Stimulated activated CD4-positive, alpha-beta T cell treated with anti-CD3 and anti-CD28 coated beads, Interleukin-4, amount 100 ng/mL, for 24 hours (primary cell): ENCODE measurements around the gene E2F8.
A peak's percentile ranks its signal among the peaks of the same experiment; 100 is the strongest.

Experiments
- DNase-seq: peaks from one replicate; pipeline ENCODE4 v3.0.0-alpha.2; 2020

E2F8 gene

DNA sequence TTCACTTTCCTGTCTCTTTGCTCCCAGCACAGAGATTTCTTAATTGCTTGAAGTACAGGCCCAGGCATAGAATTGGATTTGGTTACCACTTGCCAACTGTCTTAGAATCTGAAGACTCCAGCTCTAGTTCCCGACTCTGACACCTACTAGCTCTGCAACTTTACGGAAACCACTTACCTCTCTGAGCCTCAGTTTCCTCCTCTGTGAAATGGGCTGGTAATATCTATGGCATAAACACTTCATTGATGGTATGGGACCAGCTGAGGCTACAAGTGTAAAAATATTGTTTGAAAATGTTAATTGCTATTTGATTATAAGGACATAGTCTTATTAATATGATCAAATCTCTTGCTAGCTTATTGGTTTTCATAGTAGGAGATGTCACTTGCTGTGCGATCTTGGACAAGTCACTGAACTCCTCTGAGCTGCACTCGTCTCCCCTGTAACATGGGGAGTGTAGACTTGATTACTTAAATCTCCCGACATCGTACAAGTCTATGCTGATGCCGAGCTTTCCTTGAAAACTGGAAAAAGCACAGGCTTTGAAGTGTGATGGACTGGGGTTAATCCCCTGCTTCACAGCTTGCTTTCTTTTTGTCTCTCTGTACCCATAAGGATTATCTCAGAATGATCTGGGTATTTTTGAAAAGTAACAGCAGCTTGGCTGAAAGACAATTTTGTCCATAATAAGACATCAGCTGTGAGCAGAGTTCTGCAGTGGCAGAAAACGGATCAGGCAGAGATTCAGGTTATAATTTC is 11.8 kb upstream of the E2F8 start:
- DNase-seq = no peak

DNA sequence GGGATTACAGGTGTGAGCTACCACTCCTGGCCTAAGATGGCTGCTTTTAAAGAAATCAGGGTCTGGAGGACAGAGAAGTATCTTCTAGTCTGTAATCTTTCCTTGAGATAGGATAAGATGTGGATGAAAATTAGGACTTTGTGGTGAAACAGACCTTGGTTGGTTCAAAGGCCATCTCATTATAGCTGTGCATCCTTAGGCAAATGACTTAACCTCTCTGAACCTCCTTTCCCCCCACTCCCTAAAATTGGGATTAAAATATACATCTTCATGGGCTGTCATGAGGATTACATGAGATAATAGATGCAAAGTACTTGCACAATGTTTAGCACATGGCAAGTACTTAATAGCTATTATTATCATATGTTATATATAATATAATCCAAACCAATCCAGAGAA is 10.8 kb upstream of the E2F8 start:
- DNase-seq = no peak

DNA sequence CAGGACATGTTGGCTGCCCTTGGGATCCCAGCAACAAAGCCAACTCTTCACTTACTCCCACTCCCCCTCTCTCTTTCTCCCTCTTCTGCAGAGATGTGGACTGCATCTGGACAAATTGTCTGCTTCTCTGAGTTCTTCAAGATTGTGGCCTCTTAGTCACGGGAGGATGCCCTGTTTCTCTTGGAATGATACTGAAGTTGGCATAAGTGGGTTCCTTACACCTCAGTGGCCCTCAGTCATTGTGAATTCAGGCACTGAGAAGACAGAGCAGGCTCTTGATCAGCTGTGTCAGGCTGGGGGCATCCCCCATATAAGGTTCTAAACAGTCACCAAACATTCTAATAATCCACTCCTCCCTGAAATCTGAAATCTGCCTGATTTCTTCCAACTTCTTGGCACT is 6.1 kb upstream of the E2F8 start:
- DNase-seq = no peak

DNA sequence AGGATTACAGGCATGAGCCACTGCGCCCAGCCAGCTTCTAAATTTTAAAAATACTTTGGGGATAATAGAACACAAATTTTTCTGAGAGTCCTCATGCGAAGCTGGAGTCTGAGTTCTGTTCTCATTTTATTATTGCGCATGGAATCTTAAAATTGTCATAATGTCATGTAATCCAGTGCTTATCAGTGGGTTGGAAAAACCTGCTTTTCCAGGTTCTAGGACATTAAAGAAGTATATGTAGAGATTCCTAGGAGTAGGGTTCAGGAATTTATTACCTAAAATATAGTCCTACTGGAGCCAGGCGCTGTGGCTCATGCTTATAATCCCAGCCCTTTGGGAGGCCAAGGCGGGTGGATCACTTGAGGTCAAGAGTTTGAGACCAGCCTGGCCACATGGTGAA is 4.6 kb upstream of the E2F8 start:
- DNase-seq = no peak

DNA sequence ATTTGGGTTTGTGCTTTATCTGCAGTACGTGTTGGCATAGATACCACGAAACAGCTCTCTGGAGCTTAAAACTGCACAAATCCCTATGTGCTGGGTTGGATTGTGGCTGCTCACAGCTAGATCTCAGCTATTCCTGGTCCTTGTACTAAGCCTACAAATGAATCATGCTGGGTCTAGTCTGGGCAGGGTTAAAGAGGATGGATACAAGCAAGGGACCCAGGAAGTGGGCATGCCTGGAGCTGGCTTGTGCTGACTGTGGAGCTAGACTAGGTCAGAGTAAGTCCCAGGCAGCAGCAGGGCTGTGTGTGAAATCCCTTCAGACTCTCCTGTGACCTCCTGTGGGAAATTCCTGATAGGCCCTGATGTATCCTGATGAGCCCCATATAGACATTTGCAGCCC is 3.9 kb upstream of the E2F8 start:
- no peak for DNase-seq

DNA sequence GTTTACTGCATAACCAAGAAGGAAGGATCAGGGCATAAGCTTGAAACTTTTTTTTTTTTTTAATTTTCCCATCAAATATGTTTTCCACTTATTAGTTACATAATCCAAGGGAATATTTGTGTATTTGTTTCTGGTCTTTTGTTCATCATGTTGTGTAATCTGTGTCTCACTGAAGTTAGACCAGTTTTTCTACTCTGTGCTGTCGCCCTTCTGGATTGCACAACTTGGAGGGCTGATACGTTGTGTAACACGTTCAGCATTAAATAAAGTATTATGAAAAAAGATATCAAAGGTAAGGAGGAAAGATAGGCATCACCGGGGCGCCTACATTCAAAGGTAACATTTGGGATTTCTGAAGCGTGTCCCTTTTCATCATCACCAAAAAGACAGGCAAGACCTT is 3.3 kb upstream of the E2F8 start:
- DNase-seq = no peak

DNA sequence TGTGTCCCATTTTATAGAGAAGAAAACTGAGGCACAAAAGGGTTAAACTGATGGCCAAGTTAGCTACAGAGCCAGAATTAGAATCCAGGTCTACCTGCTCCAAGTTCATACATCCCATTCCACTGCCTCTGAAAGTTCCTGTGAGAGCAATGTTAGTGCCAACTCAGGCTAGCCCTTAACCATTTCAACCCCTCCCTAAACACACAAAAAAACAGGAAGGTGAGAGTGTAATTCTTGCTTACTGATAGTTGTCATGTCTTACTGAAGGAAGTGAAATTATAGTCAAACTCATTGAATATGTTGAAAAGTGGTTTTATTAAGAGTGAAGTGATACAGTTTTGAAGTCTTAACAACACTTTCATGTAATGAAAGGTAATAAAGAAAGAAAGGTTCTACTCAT is 2.9 kb upstream of the E2F8 start:
- DNase-seq = no peak

DNA sequence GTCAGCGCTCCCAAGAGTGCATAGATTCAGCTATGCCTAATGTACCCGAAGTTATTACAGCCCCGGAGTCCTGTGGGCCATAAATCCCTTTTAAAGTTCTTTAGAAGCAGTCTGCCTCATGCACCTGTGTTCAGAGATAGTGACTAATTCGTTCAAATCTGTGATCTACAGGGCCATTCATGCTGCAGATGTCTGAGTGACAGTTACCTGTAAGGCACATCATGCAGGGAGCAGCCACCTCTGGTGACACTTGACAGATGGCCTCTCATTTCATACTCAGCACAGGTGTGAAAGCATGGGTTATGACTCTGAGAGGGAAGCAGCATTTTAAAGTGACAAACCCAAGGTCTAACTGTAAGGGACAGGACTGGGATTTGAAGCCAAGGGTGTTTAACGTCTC is 2.4 kb upstream of the E2F8 start:
- DNase-seq = no peak

DNA sequence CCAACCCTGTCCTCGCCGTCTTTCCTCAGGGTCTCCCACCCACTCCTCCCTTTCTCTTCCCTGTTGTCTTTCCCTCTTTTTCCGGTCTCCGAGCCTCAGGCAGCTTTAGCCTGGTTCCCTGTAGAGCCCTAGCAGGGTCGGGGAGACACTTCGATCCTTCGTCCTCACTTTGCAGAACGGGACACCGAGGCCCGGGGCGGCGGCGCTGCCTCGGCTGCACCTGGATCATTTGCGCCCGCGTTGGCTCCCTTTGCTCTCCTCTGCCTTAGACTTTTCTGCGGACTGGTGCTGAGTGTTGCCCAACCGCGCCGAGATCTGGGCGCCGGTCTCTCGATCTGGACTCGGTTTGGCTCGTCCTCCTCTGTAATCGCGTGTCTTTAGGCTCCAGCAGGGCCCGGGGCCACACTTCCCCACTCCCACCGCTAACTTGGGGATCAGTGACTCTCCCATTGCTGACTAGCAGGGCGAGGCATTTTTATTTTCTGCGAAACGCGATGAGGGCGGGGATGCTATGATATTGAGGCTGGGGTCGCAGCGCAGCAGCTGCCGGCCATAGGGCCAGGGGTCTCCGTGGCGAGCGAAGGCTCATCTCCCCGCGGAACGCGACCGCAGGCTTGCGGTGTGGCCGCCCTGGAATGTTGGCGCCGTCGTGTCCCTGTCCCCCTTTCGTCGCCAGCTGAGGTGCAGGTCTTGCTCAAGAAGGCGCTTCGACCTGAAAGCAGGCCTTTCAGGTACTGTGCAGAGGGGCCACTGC is 1.6 kb upstream of the E2F8 start:
- no peak for DNase-seq

DNA sequence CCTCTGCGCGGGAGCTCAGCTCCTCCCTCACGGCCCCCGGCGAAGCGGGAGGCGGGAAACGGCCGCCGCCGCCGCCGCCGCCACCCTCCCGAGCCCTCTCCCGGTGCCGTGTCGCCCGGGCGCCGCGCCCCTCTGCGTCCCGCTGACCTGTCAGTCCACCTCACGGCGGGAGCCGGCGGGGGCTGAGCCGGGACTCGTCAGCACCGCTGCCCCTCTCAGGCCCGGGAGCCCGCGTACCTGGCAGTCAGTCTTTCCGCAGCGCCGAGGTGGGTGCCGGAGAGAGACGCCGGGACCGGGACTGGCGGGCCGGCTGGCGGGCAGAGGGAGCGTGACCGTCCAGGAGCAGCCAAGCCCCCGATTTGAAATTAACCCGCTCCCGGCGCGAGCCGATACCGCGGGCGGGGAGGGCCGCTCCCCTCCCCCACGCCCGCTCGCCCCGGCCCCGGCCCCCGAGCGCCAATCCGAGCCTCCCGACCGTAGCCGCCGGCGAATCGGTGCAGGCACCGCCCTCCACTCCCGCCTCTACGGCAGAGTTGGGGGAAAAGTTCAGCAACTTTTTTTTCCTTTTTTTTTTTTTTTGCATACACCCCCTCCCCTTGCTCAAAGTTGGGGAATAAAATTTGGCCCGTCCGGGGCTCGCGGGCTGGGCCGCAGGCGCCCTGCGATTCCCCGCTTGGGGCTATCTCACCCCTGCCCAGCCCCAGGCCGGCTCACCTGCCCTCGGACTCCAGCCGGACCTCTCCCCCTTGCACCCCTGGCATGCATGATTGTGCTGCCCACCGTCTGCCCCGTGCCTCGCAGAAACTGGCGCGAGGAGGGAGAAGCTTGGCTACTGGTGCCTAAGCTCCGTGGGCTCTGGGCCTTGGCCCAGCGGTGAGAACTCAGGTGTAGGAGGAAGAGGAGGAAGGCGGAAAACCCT is 774 bp upstream of the E2F8 start:
- peak; percentile 17 for DNase-seq

DNA sequence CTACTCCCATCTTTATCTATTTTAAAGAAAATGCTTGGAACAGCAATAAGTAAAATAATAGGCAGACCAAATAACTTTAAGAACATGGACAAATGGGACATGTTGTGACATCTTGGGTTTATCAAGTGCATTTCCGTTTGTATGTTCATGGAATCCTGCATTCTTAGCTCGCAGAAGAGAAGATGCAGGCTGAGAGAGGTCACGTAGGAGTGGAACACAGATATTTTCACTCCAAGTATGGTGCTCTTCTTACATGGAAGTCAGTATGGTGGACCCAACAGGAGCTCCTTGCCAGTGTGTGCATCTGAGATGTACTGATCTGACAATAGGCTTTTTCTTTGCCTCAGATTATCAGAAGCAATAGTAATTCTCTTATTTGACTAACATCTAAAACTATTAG is 1.7 kb downstream of the E2F8 start:
- DNase-seq = no peak

DNA sequence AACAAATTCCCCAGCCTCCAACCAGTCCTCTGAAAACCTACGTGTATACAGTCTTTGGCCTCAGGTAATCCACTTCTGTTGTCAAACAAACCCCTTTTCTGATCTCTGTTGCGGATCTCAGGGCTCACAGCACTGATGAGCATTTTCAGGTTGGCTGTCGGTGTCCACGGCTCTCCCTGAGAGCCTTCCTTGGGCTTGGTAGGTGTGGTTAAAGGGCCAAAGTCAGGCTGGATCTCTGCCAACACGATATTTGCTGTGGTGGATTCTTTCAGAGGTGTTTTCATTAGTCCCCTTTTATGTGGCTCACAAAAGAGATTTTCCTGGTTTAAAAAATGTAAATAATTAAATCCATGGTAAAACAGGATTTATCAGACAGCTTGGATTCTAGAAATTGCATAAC is 2.9 kb downstream of the E2F8 start:
- no peak for DNase-seq

DNA sequence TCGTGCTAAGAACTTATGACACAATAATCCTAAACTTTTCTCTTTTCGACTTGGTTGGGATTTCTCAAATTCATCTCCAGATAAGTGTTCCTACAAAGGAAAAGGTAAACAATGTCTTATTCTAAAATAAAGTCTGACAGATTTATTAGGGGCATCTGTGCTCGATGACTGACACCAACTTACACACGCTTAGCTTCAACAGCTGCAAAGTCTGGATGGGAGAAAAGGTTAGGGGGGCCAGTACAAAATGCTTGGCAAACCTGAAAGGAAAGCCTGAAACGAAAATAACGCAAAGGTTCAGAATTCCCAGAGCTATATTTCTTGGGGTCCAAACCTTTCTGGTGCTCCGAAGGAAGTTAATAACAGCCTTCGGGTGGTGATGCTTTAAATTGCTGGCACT is 3.4 kb downstream of the E2F8 start:
- DNase-seq = no peak

DNA sequence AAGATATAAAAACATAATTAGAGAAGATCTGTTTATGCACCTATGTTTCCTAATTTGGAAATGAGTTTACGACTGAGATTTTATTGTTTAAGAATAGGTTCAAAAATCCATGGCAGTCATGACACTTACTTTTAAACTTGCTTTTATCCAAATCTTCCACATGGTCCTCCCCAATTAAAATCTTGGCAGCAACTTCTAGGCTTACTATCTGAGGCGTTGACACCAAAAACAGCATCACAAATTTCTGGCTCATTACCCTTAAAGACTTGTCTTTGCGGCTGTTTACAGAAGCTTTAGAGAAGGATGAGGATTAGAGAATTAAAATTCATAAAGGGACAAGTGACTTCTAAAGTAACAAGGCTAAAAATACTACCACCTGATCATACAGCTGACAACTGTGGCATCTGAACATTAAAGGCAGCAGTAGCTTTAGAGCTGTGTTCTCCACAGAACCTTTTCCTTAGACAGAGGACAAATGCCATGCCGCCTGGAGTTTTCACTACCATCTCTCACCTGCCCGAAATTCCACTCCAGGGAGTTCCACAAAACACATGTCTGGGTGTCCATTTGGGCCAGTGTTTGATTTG is 6.4 kb downstream of the E2F8 start:
- no peak for DNase-seq

DNA sequence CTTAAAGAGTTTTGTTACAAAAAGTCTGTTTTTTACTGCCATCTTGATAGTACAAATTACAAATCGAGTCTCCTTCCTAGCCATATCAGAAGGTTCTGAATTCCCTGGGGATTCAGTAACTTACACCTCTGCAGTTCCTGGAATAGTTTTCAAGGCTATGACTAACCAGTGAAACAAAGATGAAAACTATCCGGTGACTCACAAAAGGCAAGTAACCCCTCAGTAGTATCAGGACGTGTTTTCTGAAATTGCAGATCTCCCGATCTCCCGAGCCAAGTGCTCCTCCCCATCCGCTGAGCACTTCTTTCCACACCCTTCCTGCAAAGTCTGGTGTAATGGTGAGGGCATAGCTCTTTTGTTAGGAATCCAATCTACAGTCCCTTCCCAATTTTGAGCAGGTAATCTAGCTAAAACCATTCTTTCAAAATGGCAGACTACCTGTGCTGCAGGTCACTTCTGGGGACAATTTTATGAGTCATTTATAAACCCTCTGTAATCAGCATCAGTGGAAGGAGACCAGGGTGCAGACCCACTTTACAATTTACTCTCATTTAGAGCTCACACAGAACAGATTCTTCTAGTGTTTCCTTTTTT is 7.7 kb downstream of the E2F8 start:
- DNase-seq = no peak

DNA sequence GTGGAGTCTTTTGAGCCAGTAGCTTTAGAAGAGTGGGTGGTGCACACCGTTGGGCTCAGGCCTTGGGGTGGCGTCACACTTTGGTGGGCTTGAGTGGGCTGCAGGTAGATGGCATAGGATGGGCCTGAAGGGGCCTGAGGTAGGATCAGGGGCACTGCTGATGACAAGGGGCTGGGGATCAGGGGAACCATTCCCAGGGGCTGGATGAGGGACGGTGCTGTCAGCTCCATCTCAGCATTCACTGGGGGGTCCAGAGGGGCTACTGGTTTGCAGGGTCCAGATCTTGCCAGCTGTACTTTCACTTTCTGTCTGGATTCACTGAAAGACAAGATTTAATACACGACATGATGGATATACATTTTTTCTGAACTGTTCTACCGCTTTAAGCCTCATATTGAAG is 11.1 kb downstream of the E2F8 start:
- no peak for DNase-seq

DNA sequence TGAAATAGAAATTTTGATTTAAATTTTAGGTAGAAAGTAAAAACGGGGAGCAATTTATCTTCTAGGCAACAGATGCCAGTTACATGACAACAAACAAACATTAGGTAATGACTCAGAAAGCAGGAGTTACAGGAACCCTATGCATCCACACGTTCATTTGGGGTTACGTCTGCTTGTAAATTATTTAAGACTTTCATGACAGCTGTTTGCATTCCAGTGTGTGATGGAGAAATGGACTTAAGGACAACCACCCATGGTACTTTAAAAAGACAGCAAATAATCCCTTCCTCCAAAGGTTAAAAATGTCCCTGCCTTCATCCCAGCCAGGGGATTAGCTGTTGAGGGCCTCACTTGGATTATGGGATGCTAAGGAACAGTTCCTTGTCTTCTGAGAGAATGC is 11.8 kb downstream of the E2F8 start:
- no peak for DNase-seq

DNA sequence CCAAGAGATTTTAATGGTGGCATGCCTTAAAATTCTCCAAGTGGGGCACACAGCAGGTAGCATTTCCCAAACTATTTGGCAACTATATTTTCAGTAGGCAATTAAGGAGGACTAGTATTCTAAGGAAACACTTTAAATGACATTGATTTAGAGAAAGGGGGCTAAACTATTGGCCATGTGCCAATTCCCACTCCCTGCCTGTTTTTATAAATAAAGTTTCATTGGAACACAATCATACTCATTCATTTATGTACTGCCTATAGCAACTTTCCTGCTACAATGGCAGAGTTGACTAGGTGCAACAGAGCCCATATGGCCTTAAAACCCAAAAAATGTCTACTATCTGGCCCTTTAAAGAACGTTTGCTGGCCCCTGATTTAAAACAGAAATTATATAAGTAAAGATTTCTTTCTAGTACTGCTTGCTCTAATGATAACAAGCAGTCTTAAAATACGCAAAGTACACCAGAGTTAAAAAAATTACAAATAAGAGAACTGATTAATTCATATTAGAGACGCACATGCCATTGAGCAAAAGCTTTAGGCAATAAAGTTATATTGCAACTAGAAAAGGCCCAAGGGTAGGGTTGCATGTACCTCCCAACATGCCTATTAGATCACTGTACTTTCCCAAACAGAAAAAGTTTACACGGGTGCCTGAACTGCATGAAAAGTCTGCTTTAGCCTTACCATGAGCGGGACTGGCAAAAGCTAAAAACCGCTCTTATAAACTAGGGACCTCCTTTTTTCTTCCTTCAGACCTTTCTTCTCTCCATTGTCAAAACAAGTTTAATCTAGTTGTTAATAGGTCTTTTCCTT is 14.2 kb downstream of the E2F8 start:
- DNase-seq = no peak

DNA sequence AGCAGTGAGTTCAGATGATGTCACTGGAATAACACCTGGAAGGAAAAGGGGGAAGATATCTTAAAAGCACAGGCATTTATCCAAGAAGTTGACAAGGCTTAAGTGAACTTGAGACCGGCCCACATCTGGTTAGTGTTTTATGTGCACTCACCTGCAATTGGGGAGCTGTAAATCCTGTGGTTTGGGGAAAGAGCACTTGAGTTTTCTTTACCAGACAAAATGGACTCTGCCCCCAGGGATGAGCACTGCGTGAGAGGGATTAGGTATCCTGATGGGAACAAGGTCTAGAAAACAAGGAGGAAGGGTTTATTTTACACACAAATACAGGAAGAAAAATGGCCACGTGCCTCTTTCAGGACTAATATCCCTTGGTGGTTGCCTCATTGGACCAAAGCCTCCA is 15.2 kb downstream of the E2F8 start:
- DNase-seq = no peak

DNA sequence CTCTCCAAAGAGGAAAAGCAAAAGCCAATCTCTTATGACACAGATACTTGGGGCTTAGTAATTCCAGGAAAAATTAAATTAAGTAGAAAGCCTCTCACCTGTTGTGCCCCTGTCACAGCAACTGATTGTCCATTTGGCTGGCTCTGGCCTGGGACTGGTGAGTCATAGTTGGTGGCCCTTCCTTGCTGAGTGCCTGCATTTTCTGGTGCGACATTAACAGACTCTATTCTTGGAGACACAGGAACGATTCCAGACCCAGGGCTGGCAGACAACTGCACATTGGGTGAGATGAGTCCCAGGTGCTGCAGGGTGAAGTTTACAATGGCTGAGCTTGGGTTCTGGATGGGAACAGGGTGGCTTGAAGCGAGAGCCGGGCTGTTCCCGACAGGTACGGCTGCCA is 15.6 kb downstream of the E2F8 start:
- no peak for DNase-seq

DNA sequence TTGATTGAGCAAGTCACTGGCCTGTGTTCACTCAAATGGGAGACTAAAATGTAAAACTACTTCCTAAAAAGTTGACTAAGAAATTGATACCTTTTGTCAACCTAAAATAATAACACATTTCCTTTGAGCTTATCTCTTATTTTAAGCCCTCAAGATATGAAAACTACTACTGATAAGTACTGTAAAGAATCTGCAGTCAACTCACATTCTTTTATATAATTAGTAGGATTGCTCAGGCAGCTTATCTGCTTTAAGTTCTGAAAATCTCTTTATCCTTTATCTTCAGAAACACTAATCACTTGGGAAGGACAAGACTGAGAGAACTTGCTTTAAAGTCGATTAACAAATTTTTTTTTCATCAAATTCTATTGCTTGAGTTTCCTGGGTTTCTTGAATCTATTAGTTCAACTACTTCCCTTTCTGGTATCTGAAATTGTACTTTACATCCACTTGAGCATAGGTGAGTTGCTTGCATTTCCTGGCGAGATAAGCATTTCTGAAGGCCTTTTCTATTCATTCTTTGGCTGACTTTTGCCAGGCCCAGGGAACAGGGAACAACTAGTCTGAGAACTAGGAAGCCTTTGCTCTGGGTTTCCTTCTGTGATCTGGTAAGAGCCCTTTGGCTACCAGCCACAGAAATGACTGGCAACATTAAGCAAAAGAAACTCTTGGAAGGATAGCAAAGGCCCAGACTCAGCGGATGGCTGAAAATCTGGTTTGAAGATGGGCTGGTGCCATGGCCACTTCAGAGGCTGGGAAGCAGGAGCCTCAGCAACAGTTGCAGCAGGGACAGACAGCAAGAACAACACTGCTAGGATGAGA is 19.6 kb downstream of the E2F8 start:
- no peak for DNase-seq
